Neuronal stem cell (in vitro differentiated cells): ENCODE measurements around the gene MASP1.

Source experiments
- DNase-seq: peaks from one replicate; pipeline ENCODE4 v3.0.0-alpha.2; 2013; ENCODE audit warnings: low spot score
- H2AFZ ChIP-seq: one replicate; pipeline ENCODE4 v1.6.1; 2013; ENCODE audit warnings: mild to moderate bottlenecking, low read length, inconsistent platforms
- H2AK5ac ChIP-seq: 2 replicates; pipeline ENCODE4 v1.6.1; 2013; ENCODE audit warnings: low read depth, mild to moderate bottlenecking, inconsistent platforms, low read length, moderate library complexity, mixed read lengths
- H2BK120ac ChIP-seq: 2 replicates; pipeline ENCODE4 v1.6.1; 2013; ENCODE audit warnings: low read depth, mild to moderate bottlenecking, inconsistent platforms, low read length, moderate library complexity, mixed read lengths
- H2BK12ac ChIP-seq: one replicate; pipeline ENCODE4 v1.6.1; 2013; ENCODE audit warnings: low read length, inconsistent platforms
- H2BK15ac ChIP-seq: 2 replicates; pipeline ENCODE4 v1.6.1; 2013; ENCODE audit warnings: mild to moderate bottlenecking, low read length, inconsistent platforms, mixed read lengths
- H2BK5ac ChIP-seq: one replicate; pipeline ENCODE4 v1.6.1; 2013; ENCODE audit warnings: inconsistent platforms, mild to moderate bottlenecking, low read length, moderate library complexity
- H3K14ac ChIP-seq: one replicate; pipeline ENCODE4 v1.6.1; 2013; ENCODE audit warnings: low read length, inconsistent platforms
- H3K18ac ChIP-seq: 2 replicates; pipeline ENCODE4 v1.6.1; 2013; ENCODE audit warnings: low read length, inconsistent platforms
- H3K23ac ChIP-seq: 2 replicates; pipeline ENCODE4 v1.6.1; 2013; ENCODE audit warnings: low read depth, mild to moderate bottlenecking, mixed read lengths, low read length, inconsistent platforms; ENCODE audit not compliant: poor library complexity
- H3K27ac ChIP-seq: replicated peaks from 3 replicates; pipeline ENCODE4 v1.5.1; 2013; ENCODE audit warnings: low read length, inconsistent platforms
- H3K27me3 ChIP-seq, 3 experiments: 2 replicates each; pipeline ENCODE4 v1.6.1; 2013; ENCODE audit warnings: low read length in 3 of 3, mild to moderate bottlenecking in 2 of 3, inconsistent platforms in 1 of 3, low read depth in 1 of 3, mixed read lengths in 1 of 3, moderate library complexity in 1 of 3; ENCODE audit not compliant: control insufficient read depth in 3 of 3, insufficient read depth in 3 of 3
- H3K36me3 ChIP-seq, 2 donors: replicated peaks in 1 of 2; 2 replicates each; pipeline ENCODE4 v1.6.1; 2013; ENCODE audit warnings: low read length in 2 of 2; ENCODE audit not compliant: control insufficient read depth in 2 of 2, insufficient read depth in 2 of 2
- H3K4ac ChIP-seq: 2 replicates; pipeline ENCODE4 v1.6.1; 2013; ENCODE audit warnings: inconsistent platforms, mild to moderate bottlenecking, low read length, moderate library complexity
- H3K4me1 ChIP-seq, 2 donors: 1 replicate in 1 of 2; 2 replicates in 1 of 2; pipeline ENCODE4 v1.6.1; 2013; ENCODE audit warnings: low read length in 2 of 2, low read depth in 1 of 2; ENCODE audit not compliant: control insufficient read depth in 2 of 2, insufficient read depth in 1 of 2
- H3K4me2 ChIP-seq: one replicate; pipeline ENCODE4 v1.6.1; 2013; ENCODE audit warnings: mild to moderate bottlenecking, low read length, inconsistent platforms; ENCODE audit not compliant: insufficient read depth, poor library complexity, severe bottlenecking
- H3K4me3 ChIP-seq, 2 donors: 2 replicates each; pipeline ENCODE4 v1.5.1; 2013; ENCODE audit warnings: low read length in 2 of 2, mild to moderate bottlenecking in 2 of 2, inconsistent platforms in 1 of 2, moderate library complexity in 1 of 2
- H3K79me1 ChIP-seq: one replicate; pipeline ENCODE4 v1.6.1; 2013; ENCODE audit warnings: low read depth, mild to moderate bottlenecking, inconsistent platforms, low read length, moderate library complexity
- H3K9ac ChIP-seq: one replicate; pipeline ENCODE4 v1.6.1; 2013; ENCODE audit warnings: mild to moderate bottlenecking, low read depth, low read length, inconsistent platforms; ENCODE audit not compliant: poor library complexity
- H3K9me3 ChIP-seq, 2 donors: replicated peaks in 1 of 2; 2 replicates each; pipeline versions ENCODE3 to v1.6.1; 2013; ENCODE audit warnings: low read length in 2 of 2, mild to moderate bottlenecking in 2 of 2, inconsistent platforms in 1 of 2, low read depth in 1 of 2, mixed read lengths in 1 of 2, moderate library complexity in 1 of 2; ENCODE audit not compliant: control insufficient read depth in 2 of 2, insufficient read depth in 1 of 2
- H4K8ac ChIP-seq: one replicate; pipeline ENCODE4 v1.6.1; 2013; ENCODE audit warnings: low read depth, mild to moderate bottlenecking, inconsistent platforms, low read length, moderate library complexity
- H4K91ac ChIP-seq: one replicate; pipeline ENCODE4 v1.6.1; 2013; ENCODE audit warnings: low read length, low read depth, mild to moderate bottlenecking, inconsistent platforms; ENCODE audit not compliant: poor library complexity
- WGBS, 2 donors: extraction: QIAGEN DNeasy Blood & Tissue Kit; methylation state at CpG; one replicate each; pipeline ENCODE4 v1.1.7; 2013; ENCODE audit warnings: missing lambda C conversion rate in 2 of 2, mixed read lengths in 1 of 2; ENCODE audit not compliant: insufficient read length in 2 of 2, insufficient replicate concordance in 1 of 2; ENCODE audit errors: extremely low coverage in 2 of 2; 5-methylcytosine and 5-hydroxymethylcytosine counted together

The MASP1 gene

GRCh38 chr3:187185759-187186158, 105.8 kb downstream of the MASP1 start:
- WGBS, 2 donors: no CpG with 5 or more reads among the region's 4 CpGs
- no peak overlapping the region for H3K9ac ChIP-seq
- H3K4me2 ChIP-seq: no peak overlapping the region
- H2BK12ac ChIP-seq: no peak overlapping the region
- H3K27me3 ChIP-seq: no peaks in the 10 kb centered on the region
- H2BK5ac ChIP-seq: no peak overlapping the region
- H2BK15ac ChIP-seq: no peak overlapping the region
- H3K4me1 ChIP-seq: peaks cover 6 to 11% of the 10 kb centered on the region in 2 donors
- H4K91ac ChIP-seq: no peak overlapping the region
- H2BK120ac ChIP-seq: no peak overlapping the region
- H3K23ac ChIP-seq: no peak overlapping the region
- no peak overlapping the region for H3K18ac ChIP-seq
- H2AK5ac ChIP-seq: no peak overlapping the region
- no peak for DNase-seq
- H3K4ac ChIP-seq: no peak overlapping the region
- no peak overlapping the region for H4K8ac ChIP-seq
- no peak overlapping the region for H3K14ac ChIP-seq
- no peaks in the 10 kb centered on the region for H3K36me3 ChIP-seq
- H2AFZ ChIP-seq: no peak overlapping the region
- H3K4me3 ChIP-seq: no peak overlapping the region
- no peaks in the 10 kb centered on the region for H3K9me3 ChIP-seq
- H3K27ac ChIP-seq: no peak overlapping the region
- no peaks in the 10 kb centered on the region for H3K79me1 ChIP-seq
